Kidney epithelial cell (primary cell): Measurements from ENCODE around the gene MEIG1. TPM values are rescaled to one million over a fixed set of nuclear protein-coding genes. Genes with fewer than 3 reads are reported as not detected.

Source experiments
- DNase-seq: peaks from one replicate; pipeline ENCODE4 v3.0.0-alpha.2; 2010; ENCODE audit warnings: low read depth
- H3K27me3 ChIP-seq: 2 replicates; pipeline ENCODE4 v1.6.0; 2011; ENCODE audit warnings: low read length; ENCODE audit not compliant: control insufficient read depth, insufficient read depth
- H3K36me3 ChIP-seq: 2 replicates; pipeline ENCODE4 v1.5.1; 2011; ENCODE audit warnings: low read length; ENCODE audit not compliant: control insufficient read depth, insufficient read depth
- H3K4me3 ChIP-seq: 2 replicates; pipeline ENCODE4 v1.5.1; 2011; ENCODE audit warnings: low read depth, mild to moderate bottlenecking, control low read depth, low read length
- CTCF ChIP-seq: IDR thresholded peaks from 2 replicates; pipeline ENCODE4 v1.5.1; 2011; ENCODE audit warnings: mild to moderate bottlenecking, moderate library complexity, low read length, control low read depth, inconsistent platforms; ENCODE audit not compliant: insufficient read depth, poor library complexity, severe bottlenecking
- total RNA-seq: library from RNA; depleted of rRNA; stranded (reverse); fragments of >200 nt; gene quantifications from 2 replicates; pipeline ENCODE4 v1.2.3, GENCODE V29; 2015

MEIG1 gene
- total RNA-seq, 1 donor from 2014 or later = 1.5 TPM

GRCh38 chr10:14945108-14945507 is 14.1 kb upstream of the MEIG1 start:
- DNase-seq = no peak
- Histone ChIP-seq H3K36me3 (peaks cover 1% of the 10 kb centered on the region), H3K27me3 (no peaks in the 10 kb centered on the region), H3K4me3 (no peak overlapping the region)
- TF ChIP-seq CTCF = no peak

- no peak for TF ChIP-seq CTCF
- peaks cover 1% of the 10 kb centered on the region for H3K36me3 ChIP-seq
- no peak for DNase-seq
- H3K4me3 ChIP-seq = no peak overlapping the region
- no peaks in the 10 kb centered on the region for H3K27me3 ChIP-seq
These were observed 11.9 kb upstream of the MEIG1 start for GRCh38 chr10:14947268-14947667.

- no peak for DNase-seq
- H3K36me3 ChIP-seq = peaks cover 1% of the 10 kb centered on the region
- H3K4me3 ChIP-seq = no peak overlapping the region
- H3K27me3 ChIP-seq = no peaks in the 10 kb centered on the region
- TF ChIP-seq CTCF = no peak
These were observed 9.9 kb upstream of the MEIG1 start for GRCh38 chr10:14949291-14949690.

- peak overlapping the region; percentile 53 for H3K4me3 ChIP-seq
- no peaks in the 10 kb centered on the region for H3K36me3 ChIP-seq
- no peak for DNase-seq
- no peaks in the 10 kb centered on the region for H3K27me3 ChIP-seq
- TF ChIP-seq CTCF = no peak
These were observed 6.3 kb upstream of the MEIG1 start for GRCh38 chr10:14952851-14953423.

- peak; percentile 18 for TF ChIP-seq CTCF
- no peak for DNase-seq
- Histone ChIP-seq H3K4me3 (peak overlapping the region; percentile 53), H3K27me3 (no peaks in the 10 kb centered on the region), H3K36me3 (no peaks in the 10 kb centered on the region)
These were observed 5.7 kb upstream of the MEIG1 start for GRCh38 chr10:14953424-14954000.
